C1 segment of cervical spinal cord (tissue), 14 donors: ENCODE results near the gene TSHZ2.

ENCODE experiments used
- DNase-seq, 14 donors: peaks; one replicate each; lab custom pipeline; 2025; lab: John Stamatoyannopoulos, UW

The TSHZ2 gene

DNA sequence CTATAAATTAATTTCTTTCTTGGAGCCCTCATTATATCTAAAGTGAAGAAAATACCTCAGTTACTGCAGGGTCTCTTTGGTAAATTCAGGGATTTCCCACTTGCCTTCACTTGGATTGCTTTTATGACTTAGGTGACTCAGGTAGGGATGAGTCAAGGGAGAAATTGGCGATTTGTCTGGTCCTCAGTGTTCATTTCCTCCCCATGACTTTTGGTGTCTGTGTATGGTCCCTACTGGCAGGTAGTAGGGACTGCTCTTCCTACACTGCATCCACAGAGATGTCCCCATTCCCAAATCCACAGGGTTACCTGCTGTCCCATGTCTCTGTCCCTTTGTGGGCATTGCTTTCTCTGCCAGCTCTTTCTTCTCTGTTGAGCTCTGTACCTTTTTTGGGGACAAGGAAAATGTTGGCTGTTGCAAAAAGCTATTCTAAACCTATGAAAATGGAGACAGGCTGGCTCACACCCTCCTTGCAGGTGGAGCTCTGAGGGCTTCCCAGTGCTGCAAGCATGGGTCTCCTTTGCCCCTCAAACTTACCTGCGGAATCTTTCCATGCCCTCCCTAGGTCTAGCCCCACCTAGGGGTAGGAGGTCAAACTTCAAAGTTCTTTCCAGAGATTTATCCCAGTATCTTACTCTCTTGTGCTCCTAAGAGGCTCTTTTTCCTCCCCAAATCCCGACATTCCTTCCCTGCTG is 409.6 kb downstream of the TSHZ2 start:
- no peak for DNase-seq

DNA sequence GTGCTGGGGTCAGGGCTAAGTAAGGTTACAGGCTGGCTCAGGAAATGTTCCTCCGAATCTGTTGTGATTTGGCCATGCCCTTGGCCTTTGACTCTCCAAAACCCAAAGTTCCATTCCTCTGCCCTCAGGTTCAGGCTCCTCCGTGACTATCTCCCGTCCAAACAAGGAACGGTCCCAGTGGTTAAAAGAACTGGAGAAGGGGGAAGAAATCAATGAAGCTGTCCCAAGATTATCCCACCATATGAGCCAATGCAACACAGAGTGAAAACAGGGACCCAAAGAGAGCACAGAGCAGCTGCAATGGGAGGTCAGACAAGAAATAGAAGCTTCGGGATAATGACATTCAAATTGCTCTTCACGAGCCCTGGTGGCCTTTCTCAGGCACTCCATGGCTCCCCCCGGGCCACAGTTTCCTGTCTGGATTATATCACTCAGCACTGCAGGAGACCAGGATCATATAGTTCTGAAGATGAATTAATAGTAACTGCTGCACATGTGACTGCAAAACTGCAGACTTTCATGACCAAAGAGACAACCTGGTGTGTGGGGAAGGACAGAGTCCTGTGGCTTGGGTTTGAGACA is 410.2 kb downstream of the TSHZ2 start:
- no peak for DNase-seq

DNA sequence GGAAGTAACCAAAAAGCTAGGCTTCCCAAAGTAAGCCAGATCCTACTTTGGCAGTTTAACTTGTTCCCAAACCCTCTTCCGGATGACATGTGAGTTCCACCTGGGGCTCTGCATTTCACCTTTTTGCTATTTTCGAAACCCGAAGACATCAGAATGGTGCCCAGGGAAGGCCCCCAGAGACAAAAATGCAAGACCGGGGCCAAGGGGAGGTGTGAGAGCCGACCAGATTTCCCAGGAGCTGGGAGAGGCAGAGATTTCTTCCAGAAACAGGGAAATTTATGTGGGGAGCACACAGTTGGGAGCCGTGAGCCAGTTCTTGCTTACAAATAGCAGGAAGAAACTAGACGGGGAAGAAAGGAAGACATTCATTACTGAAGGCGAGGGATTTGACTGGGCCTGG is 411.8 kb downstream of the TSHZ2 start:
- no peak for DNase-seq

DNA sequence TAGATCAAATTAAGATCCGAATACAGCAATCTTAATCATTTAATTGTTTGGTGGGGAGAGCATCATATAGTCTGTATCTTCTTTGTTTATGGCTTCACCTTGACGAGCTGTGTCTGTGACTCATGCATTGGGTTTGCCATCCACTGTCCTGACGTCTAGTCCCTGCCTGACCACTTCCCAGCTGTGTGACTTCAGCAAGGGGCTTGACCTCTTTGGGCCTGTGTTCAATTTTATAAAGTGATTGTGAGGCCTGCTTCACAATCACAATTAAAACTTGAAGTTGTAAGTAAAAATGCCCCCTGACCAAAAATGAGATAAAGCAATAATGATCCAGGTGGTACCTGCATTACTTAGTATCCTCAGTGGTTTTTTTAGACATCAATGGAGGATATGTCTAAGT is 412.2 kb downstream of the TSHZ2 start:
- no peak for DNase-seq

DNA sequence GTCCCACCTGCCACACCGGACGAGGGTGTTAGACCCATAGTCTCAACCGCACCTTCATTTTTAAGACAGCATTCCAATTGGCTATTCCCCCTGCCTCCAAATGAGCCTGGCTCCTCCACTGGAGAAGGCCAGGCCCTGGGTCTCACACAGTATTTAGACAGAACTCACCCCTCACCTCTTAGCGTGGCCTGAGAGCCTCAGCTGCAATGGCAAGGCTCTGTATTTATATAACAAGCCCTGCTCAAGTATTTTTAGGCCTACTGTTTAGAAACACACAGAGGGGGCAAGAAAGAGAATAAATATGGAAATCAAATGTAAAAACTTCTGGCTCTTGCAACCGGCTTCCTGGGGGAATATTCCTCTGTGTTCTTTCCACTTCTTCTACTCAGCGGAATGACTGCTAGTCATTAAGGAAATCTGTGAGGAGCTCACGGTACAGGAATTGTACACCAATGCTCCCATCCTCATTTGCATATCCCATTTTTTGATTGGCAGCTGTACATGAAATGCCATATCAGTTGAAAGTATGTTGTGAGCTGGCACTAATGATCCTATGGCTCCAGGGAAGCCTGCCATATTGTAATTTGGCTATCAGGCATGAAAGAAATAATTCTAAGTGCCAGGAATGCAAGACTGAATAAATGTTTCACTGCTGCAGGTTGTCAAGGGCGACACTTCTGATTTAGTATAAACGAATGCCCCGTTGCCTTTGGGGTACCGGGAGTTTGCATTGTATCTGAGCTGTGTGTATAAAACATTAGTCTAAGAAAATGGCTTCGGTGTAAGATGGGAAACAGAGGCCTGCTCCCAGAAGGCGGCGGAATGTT is 414.0 kb downstream of the TSHZ2 start:
- DNase-seq: no peak

DNA sequence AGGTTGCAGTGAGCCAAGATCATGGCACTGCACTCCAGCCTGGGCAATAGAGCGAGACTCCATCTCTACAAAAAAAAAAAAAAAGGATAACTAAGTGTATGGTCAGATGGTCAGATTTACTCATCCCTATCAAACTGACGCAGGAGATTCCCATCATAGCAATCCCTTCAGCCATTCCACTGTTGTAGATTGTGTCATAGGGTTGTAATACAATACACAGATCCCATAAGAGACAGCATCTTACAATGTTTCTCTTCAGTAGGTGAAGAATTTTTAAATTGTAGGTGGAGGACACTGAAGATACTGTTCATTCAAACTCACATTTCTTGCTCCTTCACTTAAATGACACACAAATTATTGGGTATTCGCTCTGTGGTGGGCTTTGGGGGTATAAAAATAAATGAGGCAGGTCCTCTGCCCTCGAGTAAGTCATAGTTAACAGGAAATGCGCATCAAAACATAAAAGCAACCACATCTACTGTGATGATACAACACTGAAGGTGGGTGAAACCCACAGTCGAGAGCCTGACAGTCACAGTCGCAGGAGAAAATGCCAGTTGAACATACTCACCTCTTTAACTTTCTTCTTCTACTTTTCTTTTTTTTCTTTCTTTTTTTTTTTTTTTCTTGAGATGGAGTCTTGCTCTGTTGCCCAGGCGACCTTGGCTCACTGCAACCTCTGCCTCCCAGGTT is 416.0 kb downstream of the TSHZ2 start:
- no peak for DNase-seq

DNA sequence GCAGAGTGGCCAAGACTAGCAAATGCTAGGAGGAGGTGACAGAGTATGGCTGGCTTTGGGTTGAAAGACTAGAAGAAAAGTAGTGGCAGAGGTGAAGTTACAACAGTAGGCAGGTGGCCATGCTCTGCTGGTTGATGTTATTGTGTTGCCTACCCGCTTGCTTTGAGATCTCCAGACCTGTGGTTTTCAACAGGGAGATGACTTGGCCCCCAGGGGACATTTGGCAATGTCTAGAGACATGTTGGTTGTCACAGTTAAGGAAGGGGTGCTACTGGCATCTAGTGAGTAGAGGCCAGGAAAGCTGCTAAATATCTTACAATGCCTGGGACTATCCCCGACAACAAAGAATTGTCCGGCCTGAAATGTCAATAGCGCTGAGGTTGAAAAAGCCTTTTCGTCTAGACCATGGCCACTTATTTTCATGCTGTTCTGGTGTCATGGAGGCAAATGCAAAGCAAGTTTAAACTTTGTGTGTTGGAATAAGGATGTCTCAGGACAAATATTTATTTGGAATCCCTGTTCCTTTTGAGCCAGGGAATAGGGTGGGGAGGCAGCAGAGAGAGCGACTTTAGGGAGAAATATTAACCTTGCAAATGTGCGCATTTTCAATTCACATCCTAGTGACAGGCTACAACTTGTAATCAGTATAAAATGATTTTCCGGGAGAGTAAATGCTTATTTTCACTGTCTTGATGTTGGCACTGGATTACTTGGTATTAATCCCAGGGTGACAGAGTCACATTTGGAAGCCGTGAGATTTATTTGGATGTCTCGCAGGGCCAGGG is 417.6 kb downstream of the TSHZ2 start:
- no peak for DNase-seq

DNA sequence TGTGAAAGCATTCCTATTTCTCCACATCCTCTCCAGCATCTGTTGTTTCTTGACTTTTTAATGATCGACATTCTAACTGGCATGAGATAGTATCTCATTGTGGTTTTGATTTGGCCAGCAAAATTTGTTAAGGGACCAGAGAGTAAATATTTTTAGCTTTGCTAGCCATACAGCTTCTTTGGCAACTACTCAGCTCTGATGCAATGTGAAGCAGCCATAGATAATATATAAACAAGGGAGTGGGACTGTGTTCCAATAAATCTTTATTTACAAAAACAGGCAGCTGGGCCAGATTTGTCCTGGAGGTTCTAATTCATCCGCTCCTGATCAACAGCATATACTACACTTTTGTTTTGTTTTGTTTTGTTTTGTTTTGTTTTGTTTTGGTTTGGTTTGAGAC is 418.6 kb downstream of the TSHZ2 start:
- DNase-seq: no peak

DNA sequence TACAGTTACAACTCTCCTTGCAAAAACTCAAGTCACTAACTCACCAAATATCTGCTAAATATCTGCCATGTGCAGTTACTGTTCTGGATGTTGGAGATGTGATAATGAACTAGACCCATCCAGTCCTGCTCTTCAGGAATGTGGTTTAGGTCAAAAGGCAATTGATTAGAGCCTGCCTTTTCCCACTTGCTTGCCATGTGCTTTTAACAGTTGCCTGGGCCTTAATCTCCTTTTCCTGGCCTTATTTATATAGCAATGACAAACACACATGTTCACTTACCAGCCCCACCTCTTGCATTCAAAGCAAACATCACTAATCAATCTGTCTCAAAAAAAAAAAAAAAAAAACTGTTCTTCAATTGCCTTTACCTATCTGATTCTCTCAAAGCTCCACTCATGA is 422.3 kb downstream of the TSHZ2 start:
- no peak for DNase-seq

DNA sequence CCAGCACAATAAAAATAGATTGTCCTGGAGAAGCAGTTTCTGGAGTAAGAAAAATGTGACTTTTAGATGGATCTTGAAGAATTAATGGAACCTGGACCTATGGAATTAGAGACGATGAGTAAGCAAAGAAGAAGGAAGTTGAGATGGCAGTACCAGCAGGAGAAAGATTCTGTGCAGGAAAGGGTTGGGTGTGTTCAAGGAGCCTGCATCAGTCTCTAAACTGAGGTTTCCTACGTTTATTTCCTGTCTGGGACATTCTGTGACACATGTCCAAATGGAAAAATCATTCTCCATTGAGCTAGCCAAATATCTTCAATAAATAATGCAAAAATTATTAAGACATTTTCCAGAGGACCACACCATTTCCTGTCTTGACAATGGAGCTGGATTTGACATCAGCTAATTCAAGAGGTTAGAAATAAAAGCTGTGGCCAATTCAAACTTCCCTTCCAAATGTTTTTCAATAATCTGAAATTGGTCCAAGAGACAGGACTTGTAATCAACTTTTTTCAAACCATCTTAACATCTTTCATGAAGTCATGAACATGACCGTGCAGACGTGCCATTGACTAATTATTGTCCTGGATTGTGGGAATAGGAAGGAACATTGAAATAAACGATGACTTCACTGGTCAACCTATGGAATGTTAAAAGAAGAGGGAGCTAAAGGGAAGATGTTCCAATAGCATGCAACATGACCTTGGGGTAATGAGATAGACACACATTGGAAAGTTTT is 423.2 kb downstream of the TSHZ2 start:
- DNase-seq: no peak

DNA sequence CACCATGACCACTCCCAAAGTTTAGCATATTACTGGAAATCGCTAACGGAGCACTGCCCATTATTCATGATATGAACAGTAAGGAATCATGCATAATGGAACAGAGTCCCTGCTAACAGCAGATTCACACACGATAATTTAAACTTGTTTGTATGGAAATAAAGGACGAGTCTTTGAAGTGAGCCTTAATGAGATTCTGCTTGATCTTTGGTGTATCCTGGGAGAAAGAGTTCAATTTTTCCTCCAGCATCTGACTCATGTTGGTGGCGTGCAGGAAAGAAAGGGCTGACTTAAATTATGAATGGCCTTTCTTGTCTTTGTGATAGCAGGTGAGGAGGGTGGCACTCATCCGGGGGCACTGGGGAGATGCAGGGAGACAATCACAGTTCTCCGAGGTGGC is 426.9 kb downstream of the TSHZ2 start:
- no peak for DNase-seq

DNA sequence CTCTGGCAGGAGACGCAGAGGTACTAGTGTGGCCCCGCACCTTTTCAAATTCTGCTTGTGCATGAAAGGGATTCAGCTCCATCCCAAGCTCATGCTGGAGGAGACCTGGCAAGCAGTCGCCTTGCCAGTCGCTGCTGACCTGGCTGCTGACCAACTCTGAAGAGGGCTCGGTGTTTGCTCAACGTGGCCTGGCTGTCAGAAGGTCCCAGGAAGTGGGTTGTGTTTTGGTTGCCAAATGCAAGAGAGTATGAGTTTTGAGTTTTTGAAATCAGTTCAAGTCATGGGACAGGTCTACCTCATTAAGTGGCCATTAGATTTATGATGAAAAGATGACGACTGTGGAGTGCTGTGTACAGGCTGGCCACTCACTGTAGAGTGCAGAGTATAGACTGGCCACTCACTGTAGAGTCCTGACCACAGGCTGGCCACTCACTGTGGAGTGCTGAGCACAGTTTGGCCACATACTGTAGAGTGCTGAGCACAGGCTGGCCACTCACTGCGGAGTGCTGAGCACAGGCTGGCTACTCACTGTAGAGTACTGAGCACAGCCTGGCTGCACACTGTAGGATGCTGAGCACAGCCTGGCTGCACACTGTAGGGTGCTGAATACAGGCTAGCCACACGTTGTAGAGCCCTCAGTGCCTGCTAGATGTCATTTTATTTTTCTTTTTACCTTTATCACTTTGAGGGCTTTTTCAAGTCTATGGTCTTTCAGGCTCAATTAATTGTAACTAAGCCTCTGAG is 427.6 kb downstream of the TSHZ2 start:
- no peak for DNase-seq

DNA sequence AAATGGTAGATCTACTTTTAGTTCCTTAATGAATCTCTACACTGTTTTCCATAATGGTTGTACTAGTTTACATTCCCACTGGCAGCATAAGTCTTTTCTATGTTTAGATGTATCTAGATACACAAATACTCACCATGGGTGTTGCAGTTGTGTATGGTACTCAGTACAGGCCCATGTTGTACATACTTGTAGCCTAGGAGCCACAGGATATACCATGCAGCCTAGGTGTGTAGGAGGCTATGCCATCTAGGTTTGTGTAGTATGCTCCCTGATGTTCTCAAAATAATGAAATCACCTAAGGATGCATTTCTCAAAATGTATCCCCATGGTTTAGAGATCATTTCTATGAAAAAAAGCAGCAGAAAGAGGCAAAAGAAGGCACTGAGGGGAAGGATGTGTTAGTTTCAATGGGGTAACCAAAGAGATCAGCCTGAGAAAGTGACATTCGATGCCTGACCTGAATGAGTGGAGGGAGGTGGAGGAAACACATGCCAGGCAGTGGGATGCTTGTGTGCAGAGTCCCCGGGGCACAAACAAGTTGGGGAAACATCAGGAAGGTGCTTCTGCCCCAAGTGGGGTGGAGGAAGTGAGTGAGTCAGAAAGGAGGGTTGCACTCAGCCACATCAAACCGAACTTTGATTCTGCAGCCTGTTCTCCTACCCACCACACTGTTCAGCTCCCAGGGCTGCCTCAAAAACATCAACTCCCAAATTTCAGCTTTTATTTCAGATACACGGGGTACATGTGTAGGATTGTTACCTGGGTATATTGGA is 430.3 kb downstream of the TSHZ2 start:
- DNase-seq: no peak

DNA sequence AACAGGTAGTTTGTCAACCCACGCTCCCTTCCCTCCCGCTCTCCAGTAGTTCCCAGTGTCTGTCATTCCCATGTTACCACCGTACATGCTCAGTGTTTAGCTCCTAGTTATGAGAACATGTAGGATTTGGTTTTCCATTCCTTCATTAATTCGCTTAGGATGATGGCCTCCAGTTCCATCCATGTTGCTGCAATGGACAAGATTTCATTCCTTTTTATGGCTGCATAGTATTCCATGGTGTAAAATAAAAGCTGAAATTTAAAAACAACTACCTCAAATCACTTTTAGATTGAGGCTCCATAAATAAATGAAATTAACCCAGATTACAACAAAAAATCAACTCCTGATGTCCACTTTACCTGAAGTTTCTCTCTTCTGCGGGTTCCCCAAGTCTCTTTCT is 430.9 kb downstream of the TSHZ2 start:
- no peak for DNase-seq

DNA sequence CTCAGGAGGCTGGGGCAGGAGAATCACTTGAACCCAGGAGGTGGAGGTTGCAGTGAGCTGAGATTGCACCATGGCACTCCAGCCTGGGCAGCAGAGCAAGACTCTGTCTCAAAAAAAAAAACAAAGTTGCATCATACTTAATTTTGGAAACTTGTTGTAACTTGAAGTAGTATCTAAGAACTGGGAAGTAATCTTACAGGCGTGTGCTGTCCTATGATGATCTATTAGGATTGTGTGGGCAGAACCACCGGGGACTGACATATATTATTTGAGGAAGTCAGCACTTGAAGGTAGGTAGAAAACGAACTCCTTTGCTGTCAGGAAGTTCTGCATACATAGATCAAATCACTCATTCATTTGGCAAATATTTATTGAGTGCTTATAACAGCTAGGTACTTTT is 433.0 kb downstream of the TSHZ2 start:
- DNase-seq: no peak

DNA sequence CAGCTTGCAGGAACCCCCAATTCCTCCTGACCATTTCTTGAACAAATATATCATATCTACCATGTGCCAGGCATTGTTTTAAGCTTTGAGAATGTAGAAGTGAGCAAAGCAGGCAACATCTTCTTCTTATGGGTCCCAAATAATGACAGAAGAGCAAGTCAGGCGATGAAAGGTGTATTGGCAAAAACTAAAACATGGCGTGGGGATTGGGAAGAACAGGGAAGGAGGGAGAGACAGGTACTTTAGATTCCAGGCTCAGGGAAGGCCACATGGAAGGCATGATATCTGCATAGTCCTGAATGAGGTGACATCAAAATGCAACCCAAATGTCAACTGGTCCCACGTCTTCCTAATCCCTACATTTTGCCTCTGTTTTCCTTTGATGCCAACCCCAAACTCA is 434.4 kb downstream of the TSHZ2 start:
- DNase-seq: no peak

DNA sequence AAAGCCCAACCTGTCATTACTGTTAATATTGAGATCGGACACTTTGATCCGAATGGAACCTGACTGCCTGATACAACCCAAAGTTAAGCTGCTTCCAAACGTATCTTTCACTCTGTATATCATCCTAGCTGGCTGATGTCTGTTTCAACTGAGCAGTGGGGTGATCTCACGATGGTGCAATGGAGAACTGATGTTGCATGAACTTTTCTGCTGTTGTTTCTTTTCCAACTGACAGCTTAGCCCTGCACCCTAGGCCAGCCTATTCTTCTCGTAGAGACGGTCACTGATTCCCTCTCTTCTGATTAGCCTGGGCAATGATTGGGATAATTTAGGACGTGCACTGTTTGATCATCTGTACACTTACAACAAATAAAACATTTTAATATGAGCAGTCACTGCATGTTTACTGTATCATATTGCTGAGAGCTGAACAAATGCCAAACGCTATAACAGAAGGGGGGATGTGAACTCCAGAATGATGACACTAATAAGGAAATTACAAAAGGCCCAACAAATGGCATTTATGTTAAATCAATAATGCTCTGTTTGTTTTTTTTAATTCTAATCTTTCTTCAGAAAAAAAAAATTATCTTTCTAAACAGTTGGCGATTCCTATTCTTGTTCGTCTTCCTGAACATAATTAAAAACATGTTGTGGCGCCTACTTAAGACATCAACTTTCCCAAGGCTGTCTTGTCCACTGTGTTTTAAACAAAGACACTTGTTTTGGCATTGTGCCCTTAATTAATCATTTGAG is 436.7 kb downstream of the TSHZ2 start:
- no peak for DNase-seq

DNA sequence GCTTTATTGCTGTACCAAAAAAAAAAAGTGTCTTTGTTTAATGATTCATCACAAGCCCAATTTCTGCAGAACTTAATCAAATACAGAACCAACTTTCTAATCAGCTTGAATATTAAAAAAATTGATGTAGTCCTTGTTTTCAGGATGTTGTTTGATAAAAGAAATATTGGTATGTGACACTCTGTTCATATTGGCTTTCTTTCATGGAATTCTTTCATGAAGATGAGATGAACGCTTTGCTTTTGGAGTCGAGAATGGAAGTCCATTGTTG is 437.2 kb downstream of the TSHZ2 start:
- no peak for DNase-seq

DNA sequence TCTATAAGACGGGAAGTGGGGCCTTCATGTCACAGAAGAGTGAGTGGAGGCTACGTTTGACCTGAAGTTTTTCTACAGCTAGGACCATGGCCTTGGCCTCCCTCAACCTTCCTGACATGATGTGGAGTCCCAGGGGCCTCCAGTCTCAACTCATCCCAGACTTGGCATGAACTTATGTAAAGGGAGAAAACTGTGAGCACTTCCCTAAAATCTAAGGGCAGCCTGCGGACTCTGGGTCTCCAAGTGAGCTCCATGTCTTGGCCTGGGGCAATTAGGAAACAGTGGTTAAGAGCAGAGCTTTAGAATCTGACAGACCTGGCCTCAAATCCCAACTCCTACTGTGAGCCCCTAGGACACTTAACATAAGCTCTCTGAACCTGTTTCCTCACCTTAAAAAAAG is 439.0 kb downstream of the TSHZ2 start:
- DNase-seq: no peak
